ENCODE data around the gene SFTPA1.
A peak's percentile ranks its signal among the peaks of the same experiment; 100 is the strongest.
"Not testable (repeated sequence)": the region's sequence is repeated elsewhere in the genome, so short reads cannot be mapped to it uniquely, and the experiment has no call there.

The SFTPA1 gene

DNA sequence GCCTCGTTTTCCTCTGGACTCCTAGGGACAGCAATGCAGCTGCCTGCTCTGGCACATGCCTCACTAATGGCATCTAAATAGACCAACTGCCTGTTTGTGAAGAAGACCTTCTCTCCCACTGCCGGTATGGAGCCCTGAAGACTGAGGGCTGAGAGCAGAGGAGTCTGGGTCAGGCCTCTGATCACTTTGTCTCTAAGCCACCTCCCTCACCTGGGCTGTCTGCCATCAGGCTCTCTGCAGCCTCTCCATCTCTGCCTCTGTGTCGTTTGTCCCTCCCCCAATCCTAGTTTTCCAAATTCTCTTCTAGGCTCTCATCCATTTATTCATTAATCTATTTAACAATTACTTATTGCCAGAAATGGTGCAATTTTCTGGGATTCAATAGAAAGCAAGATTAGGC is 15.2 kb upstream of the SFTPA1 start:
- no peak for DNase-seq (ENCODE audit: low read depth)
- TF ChIP-seq, protein P1, sequence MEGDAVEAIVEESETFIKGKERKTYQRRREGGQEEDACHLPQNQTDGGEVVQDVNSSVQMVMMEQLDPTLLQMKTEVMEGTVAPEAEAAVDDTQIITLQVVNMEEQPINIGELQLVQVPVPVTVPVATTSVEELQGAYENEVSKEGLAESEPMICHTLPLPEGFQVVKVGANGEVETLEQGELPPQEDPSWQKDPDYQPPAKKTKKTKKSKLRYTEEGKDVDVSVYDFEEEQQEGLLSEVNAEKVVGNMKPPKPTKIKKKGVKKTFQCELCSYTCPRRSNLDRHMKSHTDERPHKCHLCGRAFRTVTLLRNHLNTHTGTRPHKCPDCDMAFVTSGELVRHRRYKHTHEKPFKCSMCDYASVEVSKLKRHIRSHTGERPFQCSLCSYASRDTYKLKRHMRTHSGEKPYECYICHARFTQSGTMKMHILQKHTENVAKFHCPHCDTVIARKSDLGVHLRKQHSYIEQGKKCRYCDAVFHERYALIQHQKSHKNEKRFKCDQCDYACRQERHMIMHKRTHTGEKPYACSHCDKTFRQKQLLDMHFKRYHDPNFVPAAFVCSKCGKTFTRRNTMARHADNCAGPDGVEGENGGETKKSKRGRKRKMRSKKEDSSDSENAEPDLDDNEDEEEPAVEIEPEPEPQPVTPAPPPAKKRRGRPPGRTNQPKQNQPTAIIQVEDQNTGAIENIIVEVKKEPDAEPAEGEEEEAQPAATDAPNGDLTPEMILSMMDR (conservative IDR thresholded peaks at IDR 0.05; ENCODE audit: control insufficient read depth, insufficient read depth, low read depth, low read length): no peak
- H3K4me3 ChIP-seq (ENCODE audit: control insufficient read depth, low read depth, low read length): no peak overlapping the region

DNA sequence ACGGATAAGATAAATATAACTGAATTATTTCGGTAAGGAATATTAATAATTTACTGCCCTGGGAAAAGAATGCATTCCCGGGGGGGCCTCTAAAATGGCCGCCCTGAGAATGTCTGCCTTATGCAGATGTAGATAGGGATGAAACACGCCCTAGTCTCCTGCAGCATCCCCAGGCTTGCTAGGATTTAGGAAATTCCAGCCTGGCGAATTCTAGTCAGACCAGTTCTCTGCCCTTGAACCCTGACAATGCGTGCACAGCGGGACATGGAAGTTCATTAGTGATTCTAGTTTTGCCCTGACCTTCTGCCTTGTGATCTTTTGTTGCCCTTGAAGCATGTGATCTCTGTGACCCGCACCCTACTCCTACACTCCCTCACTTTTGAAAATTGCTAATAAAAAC is 11.1 kb upstream of the SFTPA1 start:
- DNase-seq (ENCODE audit: low read depth); H3K4me3 ChIP-seq (ENCODE audit: control insufficient read depth, low read depth, low read length): not testable (repeated sequence)

DNA sequence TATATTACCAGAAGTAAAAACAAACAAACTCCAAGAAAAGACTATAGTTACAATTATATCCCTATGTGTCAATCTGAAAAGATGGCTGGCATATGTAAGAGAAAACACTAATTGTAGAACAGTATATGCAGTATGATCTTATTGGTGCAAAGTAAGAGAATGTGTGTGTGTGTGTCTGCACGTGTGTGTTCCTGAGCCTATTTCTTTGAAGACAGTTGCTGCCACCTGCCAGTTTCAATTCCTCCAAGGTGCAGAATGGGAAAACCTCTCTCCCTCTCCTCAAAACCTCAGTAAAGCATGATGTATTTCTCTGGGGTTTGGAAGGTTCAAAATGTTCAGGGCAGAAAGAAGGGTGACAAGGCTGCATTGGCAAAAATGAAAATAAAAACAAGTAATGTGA is 8.8 kb upstream of the SFTPA1 start:
- H3K4me3 ChIP-seq (ENCODE audit: control insufficient read depth, low read depth, low read length): no peak overlapping the region
- no peak for DNase-seq (ENCODE audit: low read depth)
- TF ChIP-seq, protein P1 (conservative IDR thresholded peaks at IDR 0.05; ENCODE audit: control insufficient read depth, insufficient read depth, low read depth, low read length): no peak

DNA sequence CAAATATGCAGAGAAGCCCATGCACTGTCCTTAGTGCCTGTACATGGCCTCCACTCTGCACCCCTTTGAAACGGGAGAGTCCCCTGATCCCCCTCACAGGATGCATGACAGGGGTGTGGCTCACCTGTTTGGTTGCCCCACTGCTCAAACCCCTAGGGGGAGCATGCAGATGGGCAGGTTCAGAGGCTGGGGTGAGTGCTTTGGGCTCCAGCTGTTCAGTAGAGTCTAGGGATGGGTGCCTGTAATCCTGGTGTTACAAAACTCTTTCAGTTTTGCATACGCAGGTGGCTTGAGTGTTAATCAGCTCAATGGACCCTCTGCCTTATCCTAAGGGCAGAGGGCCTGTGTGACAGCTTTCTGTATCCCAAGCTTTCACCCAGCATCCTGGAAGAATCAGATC is 7.8 kb upstream of the SFTPA1 start:
- no peak for DNase-seq (ENCODE audit: low read depth)
- TF ChIP-seq, protein P1 (conservative IDR thresholded peaks at IDR 0.05; ENCODE audit: control insufficient read depth, insufficient read depth, low read depth, low read length): no peak
- no peak overlapping the region for H3K4me3 ChIP-seq (ENCODE audit: control insufficient read depth, low read depth, low read length)

DNA sequence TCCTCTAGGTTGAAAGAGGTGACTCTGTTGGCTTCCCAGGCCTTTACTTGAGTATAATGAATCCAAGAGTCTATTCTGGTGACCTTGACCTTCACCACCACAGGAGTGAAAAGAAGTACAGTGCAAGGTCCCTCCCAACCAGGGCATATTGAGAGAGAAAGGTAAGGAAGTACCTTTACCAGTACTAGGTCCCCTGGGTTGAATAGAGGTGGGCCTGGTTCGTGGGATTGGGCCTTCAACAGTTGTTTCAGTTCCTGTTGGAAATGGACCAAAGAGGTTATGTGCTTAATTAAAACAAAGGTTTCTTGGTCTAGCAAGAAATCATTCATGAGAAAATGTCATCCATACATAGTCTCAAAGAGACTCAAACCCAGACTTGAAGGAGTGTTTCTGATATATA is 6.4 kb upstream of the SFTPA1 start:
- no peak for DNase-seq (ENCODE audit: low read depth)
- H3K4me3 ChIP-seq (ENCODE audit: control insufficient read depth, low read depth, low read length): no peak overlapping the region
- TF ChIP-seq, protein P1 (conservative IDR thresholded peaks at IDR 0.05; ENCODE audit: control insufficient read depth, insufficient read depth, low read depth, low read length): no peak

DNA sequence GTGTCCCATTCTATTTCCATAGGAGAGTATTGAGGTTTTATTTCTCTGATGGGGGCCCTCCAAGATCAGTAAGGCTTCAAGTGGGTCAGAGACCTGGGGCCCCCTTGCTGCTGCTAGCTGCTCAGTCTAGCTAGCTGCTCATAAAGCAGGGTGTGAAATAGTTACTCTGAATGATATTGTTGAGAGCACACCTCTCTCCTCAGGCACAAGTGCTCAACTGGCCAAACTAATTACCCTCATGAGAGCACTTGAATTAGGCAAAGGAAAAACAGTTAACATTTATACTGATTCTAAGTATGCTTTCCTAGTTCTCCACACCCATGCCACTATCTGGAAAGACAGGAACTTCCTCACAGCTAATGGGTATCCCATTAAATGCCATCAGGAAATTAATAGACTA is 5.4 kb upstream of the SFTPA1 start:
- TF ChIP-seq, protein P1 (conservative IDR thresholded peaks at IDR 0.05; ENCODE audit: control insufficient read depth, insufficient read depth, low read depth, low read length): no peak
- H3K4me3 ChIP-seq (ENCODE audit: control insufficient read depth, low read depth, low read length): no peak overlapping the region

DNA sequence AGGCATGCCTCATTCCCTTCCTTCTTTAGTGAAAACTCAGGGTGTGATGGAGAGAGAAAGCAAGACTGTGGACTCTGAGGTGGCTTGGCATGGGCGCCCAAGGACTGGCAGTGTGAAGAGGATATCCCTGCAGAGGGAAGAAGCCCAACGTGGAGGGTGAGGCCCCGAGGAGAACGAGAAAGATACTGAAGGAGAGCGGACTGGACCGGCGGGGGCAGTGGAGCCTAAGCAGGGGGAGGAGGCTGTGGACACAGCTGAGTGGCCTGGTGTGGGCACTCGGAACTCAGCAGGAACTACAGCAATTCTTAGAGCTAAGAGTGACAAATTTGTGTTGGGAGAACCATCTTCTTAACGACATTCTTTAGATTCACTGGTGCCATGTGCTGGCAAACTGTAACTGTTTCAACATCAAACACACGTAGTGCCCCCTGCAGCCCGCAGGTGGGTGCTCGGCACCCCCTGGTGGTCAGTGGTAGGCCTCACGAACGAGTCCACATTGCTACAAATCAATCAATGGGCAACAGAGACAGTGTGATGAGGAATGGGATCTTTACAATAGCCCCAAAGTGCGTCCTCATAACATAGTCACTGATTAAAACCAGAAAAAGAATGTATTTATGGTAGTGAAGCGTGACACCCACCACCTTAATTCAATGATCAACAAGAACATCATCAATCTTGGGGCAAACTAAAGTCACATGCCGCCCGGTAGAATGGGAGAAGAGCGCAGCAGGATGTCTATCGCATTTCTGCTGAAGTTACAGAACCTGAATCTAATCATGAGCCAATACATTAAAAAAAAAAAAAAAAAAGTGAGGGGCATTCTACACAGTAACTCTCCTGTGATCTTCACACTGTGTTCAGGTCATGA is 2.0 kb upstream of the SFTPA1 start:
- TF ChIP-seq, protein P1 (conservative IDR thresholded peaks at IDR 0.05; ENCODE audit: control insufficient read depth, insufficient read depth, low read depth, low read length): peak; percentile 64
- H3K4me3 ChIP-seq (ENCODE audit: control insufficient read depth, low read depth, low read length): no peak overlapping the region
- DNase-seq (ENCODE audit: low read depth): peak; percentile 31

More for the DNA sequence above, 5.4 kb upstream of the SFTPA1 start:
- no peak for DNase-seq (ENCODE audit: low read depth)

DNA sequence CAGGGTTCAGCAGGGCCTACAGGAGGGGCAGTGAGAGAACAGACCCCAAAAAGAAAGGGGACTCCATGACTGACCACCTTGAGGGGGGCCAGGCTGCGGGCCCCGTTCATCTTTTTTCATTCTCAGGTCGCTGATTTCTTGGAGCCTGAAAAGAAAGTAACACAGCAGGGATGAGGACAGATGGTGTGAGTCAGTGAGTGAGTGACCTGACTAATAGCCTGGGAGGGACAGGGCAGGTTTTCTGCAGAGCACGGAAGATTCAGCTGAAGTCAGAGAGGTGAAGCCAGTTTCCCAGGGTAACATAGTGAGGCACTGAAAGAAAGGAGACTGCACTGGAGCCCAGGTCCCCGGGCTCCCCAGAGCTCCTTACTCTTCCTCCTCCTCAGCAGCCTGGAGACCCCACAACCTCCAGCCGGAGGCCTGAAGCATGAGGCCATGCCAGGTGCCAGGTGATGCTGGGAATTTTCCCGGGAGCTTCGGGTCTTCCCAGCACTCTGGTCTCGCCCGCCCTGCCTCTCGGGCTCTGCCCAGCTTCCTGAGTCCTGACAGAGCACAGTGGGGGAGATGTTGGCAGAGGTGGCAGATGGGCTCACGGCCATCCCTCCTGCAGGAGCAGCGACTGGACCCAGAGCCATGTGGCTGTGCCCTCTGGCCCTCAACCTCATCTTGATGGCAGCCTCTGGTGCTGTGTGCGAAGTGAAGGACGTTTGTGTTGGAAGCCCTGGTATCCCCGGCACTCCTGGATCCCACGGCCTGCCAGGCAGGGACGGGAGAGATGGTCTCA is 646 bp downstream of the SFTPA1 start:
- peak; percentile 13 for DNase-seq (ENCODE audit: low read depth)
- H3K4me3 ChIP-seq (ENCODE audit: control insufficient read depth, low read depth, low read length): not testable (repeated sequence)
